K562 (cell line): ENCODE measurements around the gene CHGA. TPM values are rescaled to one million over a fixed set of nuclear protein-coding genes. Genes with fewer than 3 reads are reported as not detected.

Experiments
- ATAC-seq: fragments of 200-7000 bp; cut with Tn5 transposase; 3 replicates; pipeline ENCODE4 v1.9.1; 2020; ENCODE audit warnings: moderate library complexity
- BruUV-seq: library from RNA; stranded (reverse); fragments of 400-500 nt; replicated peaks from 2 replicates; lab custom pipeline; 2021; lab: Mats Ljungman, UMichigan
- CTCF ChIA-PET: fragments of 300-600 bp; formaldehyde crosslinking; extraction: SDS; loops from one replicate; lab custom pipeline; 2021; ENCODE audit warnings: low intra/inter-chr PET ratio; lab: Yijun Ruan, JAX
- POLR2A ChIA-PET: fragments of 300-600, 350-650 bp; sonication (Branson Sonifier 250); formaldehyde crosslinking; extraction: SDS; loops from one replicate; lab custom pipeline; 2021; ENCODE audit warnings: antibody characterized with exemption, inconsistent platforms; lab: Yijun Ruan, JAX
- DNase-seq, 4 experiments: peaks; one replicate each; pipeline versions ENCODE4 v3.0.0 to v3.0.0-alpha.2; 2011 to 2018; ENCODE audit warnings: low spot score in 3 of 4, mixed read lengths in 3 of 4; ENCODE audit errors: extremely low read depth in 1 of 4
- FAIRE-seq: peaks from 2 replicates; lab custom pipeline; 2011; peaks lifted over from hg19 to GRCh38; lab: Jason Lieb, UNC
- H2AFZ ChIP-seq: 2 replicates; pipeline ENCODE4 v1.6.0; 2011; ENCODE audit warnings: low read depth, low read length, control low read depth, inconsistent platforms
- H3K27ac ChIP-seq: fragments of 200-600 bp; 3 replicates; pipeline ENCODE4 v1.8.0; 2011; ENCODE audit warnings: low read depth, mild to moderate bottlenecking, control low read depth, inconsistent platforms, low read length, moderate library complexity, mixed read lengths; ENCODE audit errors: extremely low read depth
- H3K27me3 ChIP-seq, 2 experiments: fragments of 300-600 bp in 1 of 2; 2 replicates in 1 of 2; 3 replicates in 1 of 2; pipeline versions ENCODE4 v1.6.0 to v1.8.0; 2011; ENCODE audit warnings: inconsistent platforms in 2 of 2, low read length in 2 of 2, mild to moderate bottlenecking in 1 of 2, mixed read lengths in 1 of 2, moderate library complexity in 1 of 2; ENCODE audit not compliant: control insufficient read depth in 2 of 2, insufficient read depth in 2 of 2
- H3K36me3 ChIP-seq: fragments of 300-600 bp; 3 replicates; pipeline ENCODE4 v1.8.0; 2011; ENCODE audit warnings: mild to moderate bottlenecking, low read length, inconsistent platforms; ENCODE audit not compliant: control insufficient read depth, insufficient read depth
- H3K4me1 ChIP-seq, 2 experiments: fragments of 200-600 bp in 1 of 2; replicated peaks in 1 of 2; 2 replicates in 1 of 2; 3 replicates in 1 of 2; pipeline versions ENCODE4 v1.5.1 to v1.8.0; 2011; ENCODE audit warnings: inconsistent platforms in 2 of 2, low read length in 2 of 2, mild to moderate bottlenecking in 1 of 2, mixed read lengths in 1 of 2, moderate library complexity in 1 of 2; ENCODE audit not compliant: control insufficient read depth in 2 of 2, insufficient read depth in 2 of 2
- H3K4me2 ChIP-seq: 2 replicates; pipeline ENCODE4 v1.6.1; 2011; ENCODE audit warnings: low read length, control low read depth, inconsistent platforms, mixed read lengths; ENCODE audit not compliant: insufficient read depth
- H3K4me3 ChIP-seq: fragments of 200-600 bp; sonication (generic), shearing (Covaris generic); 2 replicates; pipeline ENCODE4 v1.5.1; 2016; ENCODE audit warnings: control low read depth, inconsistent platforms
- H3K79me2 ChIP-seq: fragments of 200-600 bp; 3 replicates; pipeline ENCODE4 v1.8.0; 2011; ENCODE audit warnings: low read length, inconsistent platforms; ENCODE audit not compliant: control insufficient read depth, insufficient read depth
- H3K9ac ChIP-seq, 2 experiments: 2 replicates each; pipeline versions ENCODE4 v1.6.0 to v1.6.1; 2011; ENCODE audit warnings: low read depth in 2 of 2, low read length in 2 of 2, control low read depth in 1 of 2, inconsistent platforms in 1 of 2, mild to moderate bottlenecking in 1 of 2, mixed read lengths in 1 of 2; ENCODE audit not compliant: insufficient read depth in 1 of 2
- H3K9me1 ChIP-seq: one replicate; pipeline ENCODE4 v1.6.0; 2011; ENCODE audit warnings: inconsistent platforms, mild to moderate bottlenecking, low read length, moderate library complexity; ENCODE audit not compliant: control insufficient read depth, insufficient read depth
- H3K9me3 ChIP-seq: replicated peaks from 2 replicates; pipeline ENCODE4 v1.5.1; 2011; ENCODE audit warnings: low read depth, low read length, inconsistent platforms; ENCODE audit not compliant: control insufficient read depth, insufficient read depth
- H4K20me1 ChIP-seq: replicated peaks from 2 replicates; pipeline ENCODE4 v1.6.1; 2011; ENCODE audit warnings: low read length, inconsistent platforms, mixed read lengths; ENCODE audit not compliant: control insufficient read depth, insufficient read depth
- CEBPB ChIP-seq: fragments of 450-650 bp; IDR thresholded peaks from 2 replicates; pipeline ENCODE4 v1.6.1; 2016; ENCODE audit warnings: missing genetic modification characterization, missing compliant biosample characterization
- CLOCK ChIP-seq: fragments of 250-450 bp; sonication (Bioruptor Pico); IDR thresholded peaks from 2 replicates; pipeline ENCODE4 v1.4.0; 2020; ENCODE audit warnings: mild to moderate bottlenecking, moderate library complexity, borderline replicate concordance
- COPS2 ChIP-seq: fragments of 450-650 bp; conservative IDR thresholded peaks from 2 replicates; pipeline ENCODE4 v1.6.1; 2016; ENCODE audit warnings: mild to moderate bottlenecking, moderate library complexity
- CREB5 ChIP-seq: fragments of 250-450 bp; sonication (Bioruptor Pico); IDR thresholded peaks from 2 replicates; pipeline ENCODE4 v1.5.0; 2020; ENCODE audit warnings: mild to moderate bottlenecking
- DACH1 ChIP-seq: fragments of 450-650 bp; IDR thresholded peaks from 2 replicates; pipeline ENCODE4 v1.6.1; 2018; ENCODE audit not compliant: partially characterized antibody
- GATAD2A ChIP-seq: fragments of 450-650 bp; IDR thresholded peaks from 2 replicates; pipeline ENCODE4 v1.6.1; 2017
- IRF1 ChIP-seq: sonication (generic); formaldehyde crosslinking; IDR thresholded peaks from 2 replicates; pipeline ENCODE4 v1.8.0; 2022; ENCODE audit warnings: missing genetic modification reagents, mild to moderate bottlenecking, borderline replicate concordance
- NFE2L1 ChIP-seq: fragments of 450-650 bp; IDR thresholded peaks from 2 replicates; pipeline ENCODE4 v1.6.1; 2016; ENCODE audit warnings: missing genetic modification characterization, low read depth, mild to moderate bottlenecking, missing compliant biosample characterization, moderate library complexity, borderline replicate concordance
- RAD21 ChIP-seq, 2 experiments: fragments of 250-450 bp in 1 of 2; fragments of 450-650 bp in 1 of 2; sonication (Bioruptor Pico) in 1 of 2; formaldehyde crosslinking in 1 of 2; IDR thresholded peaks in 1 of 2; conservative IDR thresholded peaks in 1 of 2; 2 replicates each; pipeline versions ENCODE4 v1.4.0 to v1.8.0; 2020 to 2022; ENCODE audit warnings: mild to moderate bottlenecking in 2 of 2, moderate library complexity in 1 of 2
- RHOXF2B ChIP-seq: fragments of 250-450 bp; sonication (Bioruptor Pico); conservative IDR thresholded peaks from 2 replicates; pipeline ENCODE4 v1.5.1; 2021
- SMAD1 ChIP-seq: fragments of 150-350 bp; IDR thresholded peaks from 2 replicates; pipeline ENCODE4 v1.6.1; 2014; ENCODE audit warnings: low read length, low read depth; ENCODE audit not compliant: partially characterized antibody
- SMAD2 ChIP-seq: fragments of 150-350 bp; IDR thresholded peaks from 2 replicates; pipeline ENCODE4 v1.6.1; 2014; ENCODE audit warnings: low read depth, mild to moderate bottlenecking, low read length
- ZNF146 ChIP-seq: IDR thresholded peaks from one replicate; pipeline ENCODE4 v1.6.1; 2018; ENCODE audit warnings: missing compliant biosample characterization; ENCODE audit not compliant: unreplicated experiment
- ZNF354B ChIP-seq: fragments of 250-450 bp; sonication (Bioruptor Pico); IDR thresholded peaks from 2 replicates; pipeline ENCODE4 v1.4.0; 2020
- ZNF696 ChIP-seq: fragments of 250-450 bp; sonication (Bioruptor Pico); conservative IDR thresholded peaks from 2 replicates; pipeline ENCODE4 v1.4.0; 2020; ENCODE audit warnings: mild to moderate bottlenecking, moderate library complexity
- ZNF785 ChIP-seq: fragments of 250-450 bp; sonication (Bioruptor Pico); IDR thresholded peaks from 2 replicates; pipeline ENCODE4 v1.4.0; 2020; ENCODE audit warnings: mild to moderate bottlenecking
- WGBS: fragments of 100-300 bp; shearing (Covaris generic); methylation state at CpG from one replicate; pipeline ENCODE4 v1.1.6; 2016; ENCODE audit warnings: low coverage, mixed read lengths; ENCODE audit not compliant: insufficient coverage; ENCODE audit errors: missing lambda C conversion rate; 5-methylcytosine and 5-hydroxymethylcytosine counted together
- in situ Hi-C: fragments of 300-500 bp; cut with MboI; formaldehyde crosslinking; loops from 4 replicates; pipeline ENCODE4 v1.15.0; 2018; ENCODE audit warnings: inconsistent platforms, mixed read lengths
- intact Hi-C: fragments of 100-400 bp; cut with micrococcal nuclease; formaldehyde crosslinking; loops from 2 replicates; pipeline ENCODE4 v1.14.2; 2022
- polyA plus RNA-seq, 8 experiments: library from polyadenylated mRNA; depleted of rRNA in 4 of 8; stranded (reverse) in 5 of 8; unstranded in 3 of 8; fragments of >200 nt; fragmentation: Nextera tagmentation in 2 of 8; fragmentation: Illumina TruSeq in 1 of 8; extraction: Ambion mirVana in 2 of 8; extraction: Trizol in 1 of 8; gene quantifications; 2 replicates each; pipeline versions ENCODE4 v1.2.1 to v1.2.3, GENCODE V29; 2011 to 2014; ENCODE audit warnings: inconsistent platforms in 1 of 8, missing spikeins in 1 of 8
- total RNA-seq, 7 experiments: library from RNA; depleted of rRNA in 6 of 7; stranded (reverse); fragments of >200 nt in 6 of 7; fragmentation: Illumina TruSeq in 2 of 7; extraction: Trizol in 2 of 7; gene quantifications; 2 replicates each; pipeline versions ENCODE4 v1.2.1 to v1.2.3, GENCODE V29; 2011 to 2021; ENCODE audit warnings: low replicate concordance in 1 of 7

CHGA gene
- total and polyA plus RNA-seq, 9 of the 15 experiments (the other 6 are each of a cell fraction or from before 2014, with no cell fraction given) = not detected

- no peaks in the 10 kb centered on the region for H3K4me1 ChIP-seq
- H3K36me3 ChIP-seq = no peaks in the 10 kb centered on the region
- intact Hi-C loops (no loop called here), in situ Hi-C loops (no loop called here)
- no peak overlapping the region for H3K27ac ChIP-seq
- no peak overlapping the region for H2AFZ ChIP-seq
- CTCF ChIA-PET = no interaction called here
- ATAC-seq (peak; percentile 61; the same call in 2 of the 3 replicates), DNase-seq (peak in 2 of 4 experiments; percentile 20 to 23), FAIRE-seq (no peak)
- no peaks in the 10 kb centered on the region for H4K20me1 ChIP-seq
- peaks cover 7 to 27% of the 10 kb centered on the region in 2 experiments; a peak in 4 of 5 replicates for H3K27me3 ChIP-seq
- H3K79me2 ChIP-seq = no peaks in the 10 kb centered on the region
- no peak overlapping the region for H3K4me3 ChIP-seq
- no peak overlapping the region for H3K9ac ChIP-seq
- H3K9me1 ChIP-seq = no peaks in the 10 kb centered on the region
- no peaks in the 10 kb centered on the region for H3K9me3 ChIP-seq
- no TSS peak for BruUV-seq
- WGBS = 2% methylated on average over 8 of the region's 12 CpGs
- POLR2A ChIA-PET = interaction anchor here (0.6 kb wide), 1 partner anchor 292 kb away, joined by 3 read pairs; no protein-coding TSS in a partner anchor
- H3K4me2 ChIP-seq = no peak overlapping the region
- TF ChIP-seq CREB5 (CRISPR knock-in tag) (no peak), ZNF785 (CRISPR knock-in tag) (no peak), CEBPB (tag) (peak; percentile 59), ZNF354B (no peak), ZNF696 (CRISPR knock-in tag) (no peak), RHOXF2B (CRISPR knock-in tag) (no peak), ZNF146 (CRISPR knock-in tag) (no peak), CLOCK (CRISPR knock-in tag) (no peak), NFE2L1 (tag) (no peak), GATAD2A (no peak), SMAD2 (no peak), COPS2 (no peak), RAD21 (CRISPR knock-in tag; conservative IDR thresholded peaks at IDR 0.05 in 1 of 2, IDR thresholded peaks at IDR 0.05 in 1 of 2) (peak; percentile 24 to 55; a peak in 2 of 4 replicates), SMAD1 (no peak), IRF1 (CRISPR knock-in tag) (no peak), DACH1 (no peak)
These were observed 42.1 kb upstream of the CHGA start for GRCh38 chr14:92880851-92881250.
